ENCODE measurements around the gene ARL5A.
A peak's percentile ranks its signal among the peaks of the same experiment; 100 is the strongest.
"Not testable (repeated sequence)": the region's sequence is repeated elsewhere in the genome, so short reads cannot be mapped to it uniquely, and the experiment has no call there.

Gene ARL5A

GRCh38 chr2:151828143-151828889 is at the start of gene ARL5A:
Gene ARL5A, minus strand, starts transcription at chr2:151828421. Its CDS starts 245 bp downstream, at chr2:151828176.
- peak; percentile 96 for DNase-seq (ENCODE audit: low read depth)
- TF ChIP-seq CTCF (IDR thresholded peaks at IDR 0.05; ENCODE audit: low read depth, low read length, missing control alignments): no peak
- peak within 1 kb of the TSS; percentile 91 for H3K4me3 ChIP-seq (ENCODE audit: low read depth, low read length)

- H3K4me3 ChIP-seq (ENCODE audit: low read depth, low read length); DNase-seq (ENCODE audit: low read depth): not testable (repeated sequence)
Observed at GRCh38 chr2:151875631-151876030, 47.4 kb upstream of the ARL5A start.

- H3K4me3 ChIP-seq (ENCODE audit: low read depth, low read length): no peak overlapping the region
- no peak for DNase-seq (ENCODE audit: low read depth)
- TF ChIP-seq CTCF (IDR thresholded peaks at IDR 0.05; ENCODE audit: low read depth, low read length, missing control alignments): no peak
Observed at GRCh38 chr2:151872463-151872862, 44.2 kb upstream of the ARL5A start.

- no peak overlapping the region for H3K4me3 ChIP-seq (ENCODE audit: low read depth, low read length)
- TF ChIP-seq CTCF (IDR thresholded peaks at IDR 0.05; ENCODE audit: low read depth, low read length, missing control alignments): no peak
- no peak for DNase-seq (ENCODE audit: low read depth)
Observed at GRCh38 chr2:151869291-151869690, 41.1 kb upstream of the ARL5A start.

- TF ChIP-seq CTCF (IDR thresholded peaks at IDR 0.05; ENCODE audit: low read depth, low read length, missing control alignments): no peak
- DNase-seq (ENCODE audit: low read depth): peak; percentile 97
- H3K4me3 ChIP-seq (ENCODE audit: low read depth, low read length): no peak overlapping the region
Observed at GRCh38 chr2:151862700-151863099, 34.5 kb upstream of the ARL5A start.

- TF ChIP-seq CTCF (IDR thresholded peaks at IDR 0.05; ENCODE audit: low read depth, low read length, missing control alignments): no peak
- DNase-seq (ENCODE audit: low read depth): no peak
- no peak overlapping the region for H3K4me3 ChIP-seq (ENCODE audit: low read depth, low read length)
Observed at GRCh38 chr2:151861174-151861573, 33.0 kb upstream of the ARL5A start.

GRCh38 chr2:151860613-151861146 is 32.5 kb upstream of the ARL5A start:
- no peak for TF ChIP-seq CTCF (IDR thresholded peaks at IDR 0.05; ENCODE audit: low read depth, low read length, missing control alignments)
- no peak overlapping the region for H3K4me3 ChIP-seq (ENCODE audit: low read depth, low read length)
- no peak for DNase-seq (ENCODE audit: low read depth)
